Endothelial cell of umbilical vein (primary cell): ENCODE data around the gene CHST8. TPM values are rescaled to one million over a fixed set of nuclear protein-coding genes. Genes with fewer than 3 reads are reported as not detected.

Experiments used
- BruUV-seq: library from RNA; stranded (reverse); fragments of 400-500 nt; replicated peaks from 2 replicates; lab custom pipeline; 2021; lab: Mats Ljungman, UMichigan
- CTCF ChIA-PET: fragments of 300-600, 350-600 bp; sonication (Branson Sonifier 250); formaldehyde crosslinking; loops from one replicate; lab custom pipeline; 2021; ENCODE audit warnings: antibody characterized with exemption, inconsistent platforms; lab: Charles Lee
- POLR2A ChIA-PET: fragments of 300-600, 350-600 bp; sonication (Branson Sonifier 250); formaldehyde crosslinking; loops from one replicate; lab custom pipeline; 2021; ENCODE audit warnings: antibody characterized with exemption, inconsistent platforms; lab: Charles Lee
- DNase-seq: peaks from one replicate; pipeline ENCODE4 v3.0.0-alpha.2; 2011; ENCODE audit warnings: low read depth, low spot score
- FAIRE-seq: peaks from 2 replicates; lab custom pipeline; 2011; peaks lifted over from hg19 to GRCh38; lab: Jason Lieb, UNC
- H2AFZ ChIP-seq: 2 replicates; pipeline ENCODE4 v1.6.0; 2012; ENCODE audit warnings: low read depth, low read length, control low read depth, inconsistent platforms
- H3K27ac ChIP-seq: 2 replicates; pipeline ENCODE4 v1.5.1; 2011; ENCODE audit warnings: low read depth, mild to moderate bottlenecking, control low read depth, low read length, moderate library complexity; ENCODE audit not compliant: insufficient read depth
- H3K27me3 ChIP-seq, 2 experiments: 2 replicates each; pipeline versions ENCODE4 v1.6.0 to v1.6.1; 2011; ENCODE audit warnings: low read length in 2 of 2, mixed read lengths in 1 of 2; ENCODE audit not compliant: control insufficient read depth in 2 of 2, insufficient read depth in 2 of 2
- H3K36me3 ChIP-seq, 2 experiments: 2 replicates in 1 of 2; 3 replicates in 1 of 2; pipeline ENCODE4 v1.5.1; 2011; ENCODE audit warnings: low read length in 2 of 2, mild to moderate bottlenecking in 1 of 2, moderate library complexity in 1 of 2; ENCODE audit not compliant: control insufficient read depth in 2 of 2, insufficient read depth in 2 of 2; ENCODE audit errors: extremely low read depth in 1 of 2
- H3K4me1 ChIP-seq: 3 replicates; pipeline ENCODE4 v1.5.1; 2011; ENCODE audit warnings: mild to moderate bottlenecking, low read length; ENCODE audit not compliant: control insufficient read depth, insufficient read depth; ENCODE audit errors: extremely low read depth
- H3K4me2 ChIP-seq: 2 replicates; pipeline ENCODE4 v1.6.1; 2011; ENCODE audit warnings: low read length, control low read depth, mixed read lengths; ENCODE audit not compliant: insufficient read depth
- H3K4me3 ChIP-seq, 3 experiments: fragments of 200-600 bp in 1 of 3; sonication (generic), shearing (Covaris generic) in 1 of 3; replicated peaks in 1 of 3; 2 replicates each; pipeline ENCODE4 v1.5.1; 2011 to 2016; ENCODE audit warnings: control low read depth in 3 of 3, low read length in 3 of 3, mild to moderate bottlenecking in 2 of 3, inconsistent platforms in 1 of 3, low read depth in 1 of 3, moderate library complexity in 1 of 3; ENCODE audit not compliant: insufficient read depth in 1 of 3
- H3K79me2 ChIP-seq: 2 replicates; pipeline ENCODE4 v1.6.0; 2012; ENCODE audit warnings: low read length, inconsistent platforms; ENCODE audit not compliant: control insufficient read depth, insufficient read depth
- H3K9ac ChIP-seq: replicated peaks from 2 replicates; pipeline ENCODE3; 2011; ENCODE audit warnings: low read length, control low read depth; ENCODE audit not compliant: insufficient read depth; ENCODE audit errors: extremely low read depth
- H3K9me1 ChIP-seq: replicated peaks from 3 replicates; pipeline ENCODE4 v1.6.0; 2011; ENCODE audit warnings: mild to moderate bottlenecking, low read length; ENCODE audit not compliant: control insufficient read depth, insufficient read depth; ENCODE audit errors: extremely low read depth
- H3K9me3 ChIP-seq: replicated peaks from 2 replicates; pipeline ENCODE4 v1.5.1; 2012; ENCODE audit warnings: low read length, inconsistent platforms; ENCODE audit not compliant: control insufficient read depth, insufficient read depth
- H4K20me1 ChIP-seq: replicated peaks from 2 replicates; pipeline ENCODE3; 2011; ENCODE audit warnings: mild to moderate bottlenecking, low read length; ENCODE audit not compliant: control insufficient read depth, insufficient read depth; ENCODE audit errors: extremely low read depth
- CTCF ChIP-seq, 2 donors: IDR thresholded peaks; 1 replicate in 1 of 2; 2 replicates in 1 of 2; pipeline ENCODE4 v1.5.1; 2011; ENCODE audit warnings: low read length in 2 of 2, mild to moderate bottlenecking in 2 of 2, moderate library complexity in 2 of 2, control low read depth in 1 of 2, inconsistent platforms in 1 of 2, low read depth in 1 of 2; ENCODE audit not compliant: insufficient read depth in 1 of 2; ENCODE audit errors: extremely low read depth in 1 of 2
- EZH2 ChIP-seq: IDR thresholded peaks from 2 replicates; pipeline ENCODE4 v1.6.1; 2012; ENCODE audit warnings: borderline replicate concordance, low read depth, mild to moderate bottlenecking, moderate library complexity, low read length, inconsistent platforms; ENCODE audit not compliant: severe bottlenecking
- GATA2 ChIP-seq: IDR thresholded peaks from 2 replicates; pipeline ENCODE4 v1.7.0; 2011; ENCODE audit warnings: low read depth, mild to moderate bottlenecking, moderate library complexity, mixed read lengths, low read length; ENCODE audit not compliant: insufficient read length, insufficient read depth
- JUN ChIP-seq: IDR thresholded peaks from 2 replicates; pipeline ENCODE4 v1.6.1; 2011; ENCODE audit warnings: borderline replicate concordance, low read depth; ENCODE audit not compliant: insufficient read length, insufficient read depth
- MAX ChIP-seq: IDR thresholded peaks from 2 replicates; pipeline ENCODE4 v1.6.1; 2011; ENCODE audit not compliant: insufficient read depth, insufficient read length
- POLR2AphosphoS5 ChIP-seq: IDR thresholded peaks from 2 replicates; pipeline ENCODE4 v1.6.1; 2012; ENCODE audit warnings: low read depth, mild to moderate bottlenecking, control low read depth, low read length, moderate library complexity; ENCODE audit not compliant: insufficient read depth
- dilution Hi-C: fragments of 300-500 bp; cut with MboI; formaldehyde crosslinking; loops from one replicate; pipeline ENCODE4 v1.15.0; 2019; ENCODE audit warnings: low sequenced_read_pairs; ENCODE audit not compliant: extremely low pct_ligation_motif_present
- intact Hi-C: fragments of 100-400 bp; cut with micrococcal nuclease; formaldehyde crosslinking; loops from one replicate; pipeline ENCODE4 v1.10.0; 2022
- polyA plus RNA-seq, 4 experiments: library from polyadenylated mRNA; depleted of rRNA in 3 of 4; stranded (reverse) in 3 of 4; unstranded in 1 of 4; fragments of >200 nt; gene quantifications; 2 replicates each; pipeline versions ENCODE4 v1.2.1 to v1.2.3, GENCODE V29; 2011 to 2012; ENCODE audit warnings: missing spikeins in 1 of 4
- total RNA-seq: library from RNA; stranded (reverse); gene quantifications from 2 replicates; pipeline ENCODE4 v1.2.3, GENCODE V29; 2021

Gene CHST8
- total and polyA plus RNA-seq, 2 donors (not counting 3 experiments of a cell fraction or from before 2014, with no cell fraction given) = not detected

- Histone ChIP-seq H3K9me3 (no peaks in the 10 kb centered on the region), H3K4me3 (no peak overlapping the region), H3K9me1 (no peaks in the 10 kb centered on the region), H3K27me3 (no peaks in the 10 kb centered on the region), H4K20me1 (no peaks in the 10 kb centered on the region), H3K27ac (no peak overlapping the region), H2AFZ (no peak overlapping the region), H3K36me3 (no peaks in the 10 kb centered on the region), H3K79me2 (no peaks in the 10 kb centered on the region), H3K4me1 (no peaks in the 10 kb centered on the region), H3K9ac (no peak overlapping the region), H3K4me2 (no peak overlapping the region)
- CTCF ChIA-PET = no interaction called here
- DNase-seq (no peak), FAIRE-seq (no peak)
- POLR2A ChIA-PET = no interaction called here
- dilution Hi-C loops (no loop called here), intact Hi-C loops (no loop called here)
- TF ChIP-seq POLR2AphosphoS5 = no peak
- TF ChIP-seq GATA2 = no peak
- no peak for TF ChIP-seq JUN
- TF ChIP-seq EZH2 = no peak
- TF ChIP-seq CTCF (IDR thresholded peaks at IDR 0.05; ENCODE audit: extremely low read depth in 1 of 2, insufficient read depth in 1 of 2, low read depth in 1 of 2, low read length in 2 of 2) = no peak
- no peak for TF ChIP-seq MAX
- BruUV-seq = no TSS peak
These were observed 97.0 kb downstream of the CHST8 start for GRCh38 chr19:33718651-33719254.
